Measurements from ENCODE around the gene SPG21. TPM values are rescaled to one million over a fixed set of nuclear protein-coding genes. Genes with fewer than 3 reads are reported as not detected.

Gene SPG21
- total and polyA plus RNA-seq, 2 donors (not counting 1 experiment from before 2014, with no cell fraction given): 43.7 to 94.4 TPM

GRCh38 chr15:65038836-65039235 is 49.1 kb upstream of the SPG21 start:
- DNase-seq (no peak), ATAC-seq (ENCODE audit: low read depth) (no peak)
- Histone ChIP-seq H4K20me1 (ENCODE audit: control insufficient read depth, insufficient read depth, low read length, poor library complexity, severe bottlenecking) (no peaks in the 10 kb centered on the region), H3K79me2 (ENCODE audit: control insufficient read depth, insufficient read depth, low read length) (no peaks in the 10 kb centered on the region), H3K9ac (ENCODE audit: low read length) (no peak overlapping the region), H3K36me3 (replicated peaks in 1 of 2; ENCODE audit: control extremely low read depth in 1 of 2, control insufficient read depth in 1 of 2, extremely low read depth in 1 of 2, insufficient read depth in 2 of 2, low read length in 1 of 2) (no peaks in the 10 kb centered on the region), H3K4me1 (ENCODE audit: control insufficient read depth in 2 of 2, insufficient read depth in 2 of 2, low read length in 2 of 2) (peaks cover 0 to 5% of the 10 kb centered on the region in 2 donors), H3K4me3 (ENCODE audit: control extremely low read depth in 1 of 5, extremely low read depth in 1 of 5, insufficient read depth in 1 of 5, low read depth in 2 of 5, low read length in 4 of 5) (no peak overlapping the region), H3K9me3 (ENCODE audit: control extremely low read depth in 1 of 3, control insufficient read depth in 2 of 3, insufficient read depth in 1 of 3, low read length in 2 of 3) (no peaks in the 10 kb centered on the region), H2AFZ (ENCODE audit: insufficient read depth, low read depth, low read length, poor library complexity, severe bottlenecking) (no peak overlapping the region), H3K27ac (ENCODE audit: low read length in 2 of 2) (no peak overlapping the region), H3K4me2 (replicated peaks; ENCODE audit: low read depth, low read length, poor library complexity, severe bottlenecking) (no peak overlapping the region), H3K27me3 (replicated peaks in 1 of 4; ENCODE audit: control extremely low read depth in 1 of 4, control insufficient read depth in 3 of 4, insufficient read depth in 4 of 4, low read length in 3 of 4) (no peaks in the 10 kb centered on the region)
- TF ChIP-seq EZH2 (IDR thresholded peaks at IDR 0.05; ENCODE audit: borderline replicate concordance, insufficient read depth, low read depth, low read length, poor library complexity, severe bottlenecking) (no peak), CTCF (IDR thresholded peaks at IDR 0.05) (no peak)
- ChIA-PET POLR2A (no interaction called here), CTCF (interaction anchor here (0.5 to 1.1 kb wide), 5 partner anchors 9 to 121 kb away, joined by 3 to 4 read pairs (median 3); no protein-coding TSS in a partner anchor)
- intact Hi-C loops (cut with micrococcal nuclease): no loop called here
- Mint-ChIP-seq H3K4me3 (no peak overlapping the region), H3K27me3 (peaks cover 3% of the 10 kb centered on the region), H3K27ac (no peak overlapping the region), H3K9me3 (ENCODE audit: insufficient read depth) (no peaks in the 10 kb centered on the region), H3K4me1 (peaks cover 5% of the 10 kb centered on the region)
- WGBS (ENCODE audit: insufficient coverage): 90% methylated on average over 5 of the region's 5 CpGs

- 100% methylated on average over 1 of the region's 3 CpGs for WGBS (ENCODE audit: insufficient coverage)
- no peak overlapping the region for H3K27ac Mint-ChIP-seq
Measured at GRCh38 chr15:65038428-65038827, 48.7 kb upstream of the SPG21 start.

More at GRCh38 chr15:65038428-65038827, 48.7 kb upstream of the SPG21 start:
- no peak for ATAC-seq (ENCODE audit: low read depth)
- no peaks in the 10 kb centered on the region for H3K9me3 Mint-ChIP-seq (ENCODE audit: insufficient read depth)
- H2AFZ ChIP-seq (ENCODE audit: insufficient read depth, low read depth, low read length, poor library complexity, severe bottlenecking): no peak overlapping the region
- no peaks in the 10 kb centered on the region for H3K9me3 ChIP-seq (ENCODE audit: control extremely low read depth in 1 of 3, control insufficient read depth in 2 of 3, insufficient read depth in 1 of 3, low read length in 2 of 3)
- DNase-seq: no peak
- no peak overlapping the region for H3K9ac ChIP-seq (ENCODE audit: low read length)
- intact Hi-C loops (cut with micrococcal nuclease): no loop called here
- POLR2A ChIA-PET: no interaction called here
- CTCF ChIA-PET: no interaction called here
- H3K4me3 Mint-ChIP-seq: no peak overlapping the region
- H3K4me2 ChIP-seq (replicated peaks; ENCODE audit: low read depth, low read length, poor library complexity, severe bottlenecking): no peak overlapping the region
- H3K79me2 ChIP-seq (ENCODE audit: control insufficient read depth, insufficient read depth, low read length): no peaks in the 10 kb centered on the region
- peaks cover 8% of the 10 kb centered on the region for H3K4me1 Mint-ChIP-seq
- H3K4me3 ChIP-seq (ENCODE audit: control extremely low read depth in 1 of 5, extremely low read depth in 1 of 5, insufficient read depth in 1 of 5, low read depth in 2 of 5, low read length in 4 of 5): no peak overlapping the region
- peaks cover 3% of the 10 kb centered on the region for H3K27me3 Mint-ChIP-seq
- H3K4me1 ChIP-seq (ENCODE audit: control insufficient read depth in 2 of 2, insufficient read depth in 2 of 2, low read length in 2 of 2): peaks cover 4 to 9% of the 10 kb centered on the region in 2 donors
- H3K27me3 ChIP-seq (replicated peaks in 1 of 4; ENCODE audit: control extremely low read depth in 1 of 4, control insufficient read depth in 3 of 4, insufficient read depth in 4 of 4, low read length in 3 of 4): no peaks in the 10 kb centered on the region
- H3K27ac ChIP-seq (ENCODE audit: low read length in 2 of 2): no peak overlapping the region
- TF ChIP-seq EZH2 (IDR thresholded peaks at IDR 0.05; ENCODE audit: borderline replicate concordance, insufficient read depth, low read depth, low read length, poor library complexity, severe bottlenecking) (no peak), CTCF (IDR thresholded peaks at IDR 0.05) (no peak)
- no peaks in the 10 kb centered on the region for H3K36me3 ChIP-seq (replicated peaks in 1 of 2; ENCODE audit: control extremely low read depth in 1 of 2, control insufficient read depth in 1 of 2, extremely low read depth in 1 of 2, insufficient read depth in 2 of 2, low read length in 1 of 2)
- H4K20me1 ChIP-seq (ENCODE audit: control insufficient read depth, insufficient read depth, low read length, poor library complexity, severe bottlenecking): no peaks in the 10 kb centered on the region

All from B cell (primary cell).